ENCODE measurements around the gene RAN.
"Not testable (repeated sequence)": the region's sequence is repeated elsewhere in the genome, so short reads cannot be mapped to it uniquely, and the experiment has no call there.

The RAN gene

DNA sequence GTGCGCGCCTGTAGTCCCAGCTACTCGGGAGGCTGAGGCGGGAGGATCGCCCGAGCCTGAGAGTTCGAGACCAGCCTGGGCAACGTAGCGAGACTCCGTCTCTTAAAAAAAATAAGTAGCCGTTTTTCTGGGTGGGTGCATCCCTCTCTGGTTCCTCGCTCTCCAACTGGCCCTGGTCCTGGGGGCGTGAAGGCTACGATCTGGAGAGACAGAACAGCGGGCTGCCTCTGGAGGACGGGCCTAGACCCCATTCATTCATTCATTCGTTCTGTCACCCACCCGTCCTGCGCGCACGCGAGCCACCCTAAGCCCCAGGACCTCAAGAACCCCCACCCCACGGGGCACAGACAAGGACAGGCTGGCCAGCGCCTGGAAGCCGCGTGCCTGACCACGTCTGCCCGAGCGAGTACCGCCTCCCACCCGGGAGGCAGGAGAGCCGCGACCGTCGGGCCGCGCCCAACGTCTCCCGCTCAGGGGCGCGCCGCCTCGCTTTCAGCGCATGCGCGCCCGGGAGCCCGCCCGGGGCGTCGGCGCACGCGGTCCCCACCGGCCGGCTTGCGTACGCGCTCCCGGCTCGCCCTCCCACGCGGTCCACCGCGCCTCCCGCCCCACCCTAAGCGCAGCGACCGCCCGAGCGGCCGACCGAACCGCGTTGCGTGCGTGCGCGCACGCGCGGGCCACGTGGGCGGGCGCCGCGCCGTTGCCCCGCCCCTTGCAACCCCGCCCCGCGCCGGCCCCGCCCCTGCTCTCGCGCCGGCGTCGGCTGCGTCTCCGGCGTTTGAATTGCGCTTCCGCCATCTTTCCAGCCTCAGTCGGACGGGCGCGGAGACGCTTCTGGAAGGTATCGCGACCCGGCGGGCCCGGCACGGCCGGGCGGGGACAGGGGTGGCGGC, at the start of gene RAN:
TSS of gene RAN (plus strand) at position 781 of the 893 bp plus-strand sequence. CDS start 528 bp downstream, outside the sequence.
- peak; percentile 91 for DNase-seq (ENCODE audit: low read depth)

GRCh38 chr12:130825771-130826150, 46.1 kb upstream of the RAN start:
- no peak for DNase-seq (ENCODE audit: low read depth)

DNA sequence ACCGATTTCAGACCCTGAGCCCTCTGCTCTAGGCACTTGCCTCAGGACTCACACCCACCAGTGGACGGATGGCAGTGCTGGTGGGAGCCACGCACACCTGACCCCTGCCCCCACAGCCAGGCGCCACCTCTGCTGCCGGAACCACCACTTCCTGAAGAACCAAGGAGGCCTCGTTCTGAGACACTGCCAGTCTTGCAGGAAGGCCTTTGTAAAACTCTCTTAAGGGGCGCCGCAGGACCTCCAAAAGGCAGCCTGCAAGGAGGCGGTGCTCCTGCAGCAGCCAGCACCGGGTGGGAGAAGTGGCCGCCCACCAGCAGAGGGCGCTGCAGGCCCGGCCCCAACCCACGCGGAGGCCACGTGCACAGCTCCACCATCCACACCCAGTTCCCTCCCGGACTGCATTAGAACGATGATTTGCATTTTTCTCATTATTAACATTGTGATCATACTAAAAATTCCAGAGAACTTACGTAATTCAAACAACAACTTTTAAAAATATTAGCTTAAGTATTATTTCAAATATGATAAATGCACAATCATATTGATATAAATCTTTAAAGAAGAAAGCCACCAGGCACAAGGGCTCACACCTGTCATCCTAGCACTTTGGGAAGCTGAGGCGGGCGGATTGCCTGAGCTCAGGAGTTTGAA, 45.6 kb upstream of the RAN start:
- DNase-seq (ENCODE audit: low read depth): peak; percentile 45

- no peak for DNase-seq (ENCODE audit: low read depth)
Observed at GRCh38 chr12:130827432-130827831, 44.4 kb upstream of the RAN start.

- no peak for DNase-seq (ENCODE audit: low read depth)
Observed at GRCh38 chr12:130828895-130829294, 43.0 kb upstream of the RAN start.

DNA sequence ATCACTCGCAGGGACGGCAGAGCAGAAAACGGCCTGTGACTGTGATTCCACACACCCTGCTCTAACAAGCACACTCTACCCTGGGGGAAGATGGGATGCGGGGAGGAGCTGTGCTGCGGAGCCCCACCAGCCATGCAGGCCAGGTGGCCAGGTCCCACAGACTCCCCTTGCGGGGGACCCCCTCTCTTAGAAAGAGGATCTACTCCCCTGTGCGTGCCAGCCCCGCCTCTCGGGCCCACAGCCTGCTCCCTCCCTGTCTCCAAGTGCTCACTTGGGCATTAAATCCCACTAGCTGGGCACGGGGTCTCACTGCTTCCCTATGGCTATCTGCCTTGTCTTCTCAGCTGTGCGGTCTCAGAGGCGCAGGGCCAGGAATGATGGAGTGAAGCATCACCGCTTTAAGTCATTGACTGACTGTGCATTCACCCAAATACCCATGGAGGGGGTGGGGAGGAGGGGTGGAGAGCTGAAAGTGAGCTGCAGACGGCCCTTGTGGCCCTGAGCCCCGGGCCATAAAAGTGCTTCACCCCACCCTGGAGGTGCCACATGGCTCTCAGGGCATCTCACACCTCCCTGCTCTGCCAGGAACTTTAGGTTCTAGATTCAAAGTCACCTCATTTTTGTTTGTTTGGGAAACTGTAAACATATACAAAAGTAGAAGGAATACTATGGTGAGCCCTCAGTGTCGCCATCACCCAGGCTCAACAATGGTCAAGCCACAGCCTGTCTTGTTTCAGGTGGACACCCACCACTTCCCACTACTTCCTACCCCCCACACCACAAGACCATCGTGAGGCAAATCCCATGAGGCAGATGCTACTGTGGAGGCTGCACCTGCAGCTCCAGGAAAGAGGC, 42.2 kb upstream of the RAN start:
- DNase-seq (ENCODE audit: low read depth): no peak

DNA sequence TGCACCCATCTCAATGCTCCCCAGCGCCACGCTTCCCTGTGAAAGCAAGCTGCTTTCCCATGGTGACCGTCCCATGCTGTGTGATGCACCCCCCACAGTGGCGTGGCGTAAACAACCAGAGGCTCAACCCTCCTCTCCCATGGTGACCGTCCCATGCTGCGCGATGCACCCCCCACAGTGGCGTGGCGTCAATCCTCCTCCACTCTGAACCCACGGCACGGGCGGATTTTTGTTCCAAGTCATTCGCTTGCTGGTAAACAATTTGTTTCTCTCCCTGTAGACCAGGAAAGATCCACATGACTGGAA, 41.7 kb upstream of the RAN start:
- no peak for DNase-seq (ENCODE audit: low read depth)

GRCh38 chr12:130831246-130831645, 40.6 kb upstream of the RAN start:
- no peak for DNase-seq (ENCODE audit: low read depth)

DNA sequence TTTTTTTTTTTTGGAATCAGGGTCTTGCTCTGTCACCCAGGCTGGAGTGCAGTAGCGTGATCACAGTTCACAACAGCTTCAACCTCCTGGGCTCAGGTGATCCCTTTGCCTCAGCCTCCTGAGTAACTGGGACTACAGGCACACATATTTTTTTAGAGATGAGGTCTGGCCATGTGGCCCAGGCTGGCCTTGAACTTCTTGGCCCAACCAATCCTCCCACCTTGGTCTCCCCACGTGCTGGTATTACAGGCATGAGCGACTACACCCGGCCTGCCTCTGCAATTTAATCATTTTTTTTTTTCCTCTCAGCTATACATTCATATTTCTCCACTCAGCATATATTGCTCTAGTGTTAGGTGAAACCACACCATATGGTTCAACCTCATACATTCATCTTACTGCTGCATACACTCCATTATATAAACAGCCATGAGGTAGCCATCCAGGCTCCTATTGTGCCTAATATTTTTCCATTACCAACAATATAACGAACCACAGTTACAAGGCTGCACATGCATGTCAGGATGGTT, 39.9 kb upstream of the RAN start:
- DNase-seq (ENCODE audit: low read depth): no peak

GRCh38 chr12:130832561-130833209, 39.2 kb upstream of the RAN start:
- peak; percentile 29 for DNase-seq (ENCODE audit: low read depth)

- DNase-seq (ENCODE audit: low read depth): no peak
Observed at GRCh38 chr12:130835011-130835410, 36.9 kb upstream of the RAN start.

DNA sequence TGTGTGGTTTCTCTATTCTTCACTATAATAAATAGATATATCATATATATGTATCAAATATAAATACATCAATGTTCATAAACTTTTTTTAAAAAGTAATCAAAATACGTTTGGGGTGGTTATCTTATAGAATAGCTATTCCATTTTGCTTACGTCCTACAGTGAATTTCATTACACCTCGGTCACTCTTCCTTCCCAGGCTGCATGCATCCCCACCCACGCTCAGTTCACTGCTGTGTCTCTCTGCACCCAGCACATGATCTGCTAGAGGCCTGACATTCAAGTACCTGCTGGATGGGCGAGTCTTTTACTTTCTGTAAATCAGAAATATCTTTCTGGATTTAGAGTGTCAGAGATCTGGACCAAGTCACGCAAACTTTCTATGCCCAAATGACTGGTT, 36.4 kb upstream of the RAN start:
- no peak for DNase-seq (ENCODE audit: low read depth)

DNA sequence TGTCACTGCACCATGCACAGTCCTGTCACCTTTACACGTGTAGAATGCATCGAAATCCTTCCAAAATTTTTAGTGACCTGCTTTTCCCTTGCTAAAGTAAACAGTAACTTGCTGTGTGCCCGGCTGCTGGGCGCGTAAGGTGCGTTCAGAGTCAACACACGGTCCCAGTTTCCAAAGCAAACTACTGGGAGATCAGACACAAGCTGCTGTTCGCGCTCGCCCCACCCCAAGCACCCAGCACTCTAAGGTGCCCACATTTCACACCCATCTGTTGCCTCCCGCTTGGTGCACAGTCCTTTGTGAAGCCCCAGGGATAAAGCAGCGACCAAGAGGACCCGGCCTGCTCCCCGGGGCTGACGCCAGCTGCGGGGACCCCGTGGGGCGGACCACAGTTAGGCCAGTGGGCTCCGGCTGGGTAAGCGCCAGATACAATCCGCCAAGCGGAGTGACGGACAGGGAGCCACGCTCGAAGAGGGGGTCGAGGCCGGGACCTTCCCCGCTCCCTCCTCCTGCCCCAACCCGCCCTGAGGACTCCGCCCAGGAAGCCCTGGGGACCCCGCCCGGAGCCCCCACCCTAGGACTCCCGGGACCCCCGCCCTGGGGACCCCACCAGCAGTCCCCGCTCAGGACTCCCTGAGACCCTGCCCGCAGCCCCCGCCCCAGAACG, 33.4 kb upstream of the RAN start:
- no peak for DNase-seq (ENCODE audit: low read depth)

DNA sequence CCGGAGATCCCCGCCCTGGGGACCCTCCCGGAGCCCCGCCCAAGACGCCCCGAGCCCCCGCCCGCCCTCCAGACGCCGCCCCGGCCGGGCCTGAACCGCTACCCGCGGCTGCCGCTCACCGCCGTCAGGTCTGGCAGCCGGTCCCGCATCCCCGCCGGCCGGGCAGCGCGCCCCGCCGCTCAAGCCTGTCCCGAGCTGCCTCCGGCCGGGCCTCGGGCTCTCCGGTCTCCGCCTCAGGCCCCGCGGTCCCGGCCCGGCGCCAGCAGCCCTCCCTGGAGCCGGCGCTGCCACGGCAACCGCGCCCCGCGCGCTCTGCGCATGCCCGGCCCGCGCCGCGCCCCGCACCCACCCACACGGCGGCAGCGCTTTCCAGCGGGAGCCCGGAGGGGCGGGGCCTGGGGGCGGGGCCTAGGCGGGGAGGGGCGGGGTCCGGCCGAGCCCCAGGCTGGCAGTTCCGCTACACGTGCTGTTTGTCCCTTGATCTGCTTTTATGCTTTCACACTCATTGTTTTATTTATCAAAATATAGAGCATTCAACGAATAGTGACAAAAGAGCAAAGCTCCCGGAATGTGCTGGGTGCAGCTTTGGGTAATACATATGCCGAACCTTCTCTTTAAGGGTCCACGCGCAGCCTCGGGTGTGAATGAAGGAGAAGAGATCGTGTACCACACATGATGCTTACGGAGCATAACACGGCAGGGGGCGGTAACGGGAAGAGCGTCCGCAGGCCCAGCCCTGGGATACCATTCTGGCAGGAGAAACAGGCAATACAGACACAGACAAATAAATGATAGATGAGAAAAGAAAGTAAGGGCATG, 32.7 kb upstream of the RAN start, which contains the start of gene STX2:
TSS of gene STX2 (minus strand) at position 300 of the 819 bp plus-strand sequence. CDS start at position 149, 151 bp downstream.
- peak; percentile 54 for DNase-seq (ENCODE audit: low read depth)

- no peak for DNase-seq (ENCODE audit: low read depth)
Observed at GRCh38 chr12:130839770-130840404, 32.0 kb upstream of the RAN start.

- DNase-seq (ENCODE audit: low read depth): no peak
Observed at GRCh38 chr12:130846369-130846768, 25.5 kb upstream of the RAN start.

DNA sequence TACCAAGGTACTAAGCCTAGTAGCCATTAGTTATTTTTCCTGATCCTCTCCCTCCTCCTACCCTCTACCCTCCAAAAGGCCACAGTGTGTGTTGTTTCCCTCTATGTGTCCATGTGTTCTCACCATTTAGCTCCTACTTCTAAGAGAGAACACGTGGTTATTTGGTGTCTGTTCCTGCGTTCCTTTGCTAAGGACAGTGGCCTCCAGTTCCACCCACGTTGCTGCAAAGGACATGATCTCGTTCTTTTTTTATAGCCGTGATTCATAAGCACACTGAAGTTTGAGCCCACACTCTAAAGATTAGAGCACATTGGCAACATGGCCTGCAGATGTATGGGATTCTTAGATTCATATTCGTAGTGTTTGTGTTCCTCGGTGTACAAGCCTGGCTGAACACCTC, 24.8 kb upstream of the RAN start:
- no peak for DNase-seq (ENCODE audit: low read depth)

- DNase-seq (ENCODE audit: low read depth): not testable (repeated sequence)
Observed at GRCh38 chr12:130848105-130848504, 23.8 kb upstream of the RAN start.

DNA sequence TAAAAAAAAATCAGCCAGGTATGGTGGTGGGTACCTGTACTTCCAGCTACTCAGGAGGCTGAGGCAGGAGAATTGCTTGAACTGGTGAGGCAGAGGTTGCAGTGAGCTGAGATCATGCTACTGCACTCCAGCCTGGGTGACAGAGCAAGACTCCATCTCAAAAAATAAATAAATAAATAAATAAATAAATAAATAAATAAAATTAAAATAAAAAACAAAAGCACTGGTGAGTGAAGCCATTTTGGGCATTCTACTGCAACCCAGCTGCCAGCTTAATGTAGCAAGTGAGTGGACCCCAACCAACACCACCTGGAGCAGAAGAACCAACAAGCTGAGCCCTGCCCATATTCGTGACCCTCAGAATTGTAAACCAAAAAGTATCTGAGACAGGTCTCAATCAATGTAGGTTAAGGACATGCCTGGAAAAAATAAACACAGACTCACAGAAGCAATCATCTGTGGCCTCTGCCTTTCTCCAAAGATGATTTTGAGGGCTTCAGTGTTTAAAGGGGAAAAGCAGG, 23.0 kb upstream of the RAN start:
- not testable (repeated sequence) for DNase-seq (ENCODE audit: low read depth)

Measured in CMK (cell line).